Measurements from ENCODE around the gene ADISSP. TPM values are rescaled to one million over a fixed set of nuclear protein-coding genes. Genes with fewer than 3 reads are reported as not detected.

ADISSP gene
- total and polyA plus RNA-seq, 2 of the 8 experiments (the other 6 are each of a cell fraction or from before 2014, with no cell fraction given): 111 to 141 TPM

- no peak for TF ChIP-seq SP4 (IDR thresholded peaks at IDR 0.05; ENCODE audit: low read length)
- Histone ChIP-seq H2BK15ac (ENCODE audit: low read length) (no peak overlapping the region), H4K91ac (replicated peaks; ENCODE audit: insufficient read length, low read length) (no peak overlapping the region), H3K36me3 (ENCODE audit: control insufficient read depth in 2 of 4, insufficient read depth in 4 of 4, low read length in 3 of 4) (peaks cover 0 to 5% (median 0%) of the 10 kb centered on the region in 4 experiments; a peak in 2 of 8 replicates), H2AK5ac (ENCODE audit: low read depth, low read length) (no peak overlapping the region), H3K27me3 (replicated peaks in 1 of 4; ENCODE audit: control insufficient read depth in 3 of 4, extremely low read depth in 1 of 4, insufficient read depth in 3 of 4, low read length in 3 of 4) (peaks cover 0 to 3% (median 0%) of the 10 kb centered on the region in 4 experiments; a peak in 3 of 7 replicates), H3K79me1 (ENCODE audit: low read depth, low read length) (peaks cover 11% of the 10 kb centered on the region), H3K4me2 (ENCODE audit: insufficient read depth in 1 of 2, low read depth in 2 of 2, low read length in 2 of 2) (no peak overlapping the region), H2BK120ac (replicated peaks; ENCODE audit: low read depth, low read length) (no peak overlapping the region), H2BK5ac (ENCODE audit: low read depth, low read length) (no peak overlapping the region), H2BK12ac (ENCODE audit: low read depth, low read length) (no peak overlapping the region), H4K8ac (ENCODE audit: extremely low read depth, insufficient read depth, low read length) (no peak overlapping the region), H3K14ac (ENCODE audit: insufficient read length) (no peak overlapping the region), H3K4me1 (replicated peaks in 1 of 4; ENCODE audit: control insufficient read depth in 3 of 4, insufficient read depth in 4 of 4, low read length in 3 of 4) (peaks cover 0 to 13% (median 6%) of the 10 kb centered on the region in 4 experiments; a peak in 6 of 7 replicates), H3K23ac (ENCODE audit: insufficient read length) (no peak overlapping the region), H3K27ac (ENCODE audit: low read depth, low read length) (no peak overlapping the region), H4K5ac (ENCODE audit: insufficient read length, low read depth, low read length) (no peak overlapping the region), H2BK20ac (ENCODE audit: low read length) (no peak overlapping the region), H3K4ac (replicated peaks; ENCODE audit: insufficient read length, low read depth, low read length) (no peak overlapping the region), H3K9ac (replicated peaks in 1 of 4; ENCODE audit: extremely low read depth in 1 of 4, low read depth in 3 of 4, low read length in 3 of 4) (no peak overlapping the region), H2AFZ (ENCODE audit: low read length) (no peak overlapping the region), H3K56ac (replicated peaks; ENCODE audit: insufficient read length, low read depth, low read length) (no peak overlapping the region), H3K23me2 (ENCODE audit: low read depth, low read length) (peaks cover 3% of the 10 kb centered on the region; the same call in 1 of the 2 replicates), H3K79me2 (ENCODE audit: control insufficient read depth in 1 of 2, insufficient read depth in 2 of 2, low read length in 2 of 2) (peaks cover 0 to 10% of the 10 kb centered on the region in 2 experiments; a peak in 1 of 4 replicates), H3K9me3 (ENCODE audit: insufficient read depth in 2 of 2, low read depth in 1 of 2, low read length in 1 of 2) (no peaks in the 10 kb centered on the region), H4K20me1 (replicated peaks in 1 of 2; ENCODE audit: control insufficient read depth in 1 of 2, insufficient read depth in 2 of 2, low read length in 2 of 2) (peaks cover 7 to 11% of the 10 kb centered on the region in 2 experiments), H3K4me3 (ENCODE audit: extremely low read depth in 1 of 4, insufficient read depth in 2 of 4, low read depth in 3 of 4, low read length in 4 of 4) (no peak overlapping the region), H3K18ac (ENCODE audit: extremely low read depth, low read length) (no peak overlapping the region)
- ChIA-PET CTCF (ENCODE audit: partially characterized antibody) (interaction anchor here (0.6 to 9.5 kb wide), 13 partner anchors 12 to 282 kb away, joined by 3 to 128 read pairs (median 4); partner anchors contain the start of gene AP5S1), POLR2A (ENCODE audit: partially characterized antibody) (interaction anchor here (0.9 to 2.8 kb wide), 3 partner anchors 9 to 32 kb away, joined by 3 to 15 read pairs (median 3); partner anchors contain the start of gene AP5S1)
- WGBS, 2 experiments (ENCODE audit: extremely low coverage in 1 of 2, insufficient coverage in 1 of 2, insufficient read length in 1 of 2, insufficient replicate concordance in 2 of 2, low coverage in 1 of 2, low lambda C conversion rate in 2 of 2, missing lambda C conversion rate in 1 of 2): 55% methylated on average over 4 of the region's 4 CpGs; no CpG with 5 or more reads in 1 of the 2 experiments
- no peak for FAIRE-seq
- no peak for DNase-seq (ENCODE audit: low read depth in 1 of 2, low spot score in 2 of 2)
Measured at GRCh38 chr20:3788685-3789155, 21.2 kb upstream of the ADISSP start.
